NT2/D1 (cell line): ENCODE results near the gene GSTM1.

ENCODE experiments used
- DNase-seq: peaks from one replicate; pipeline ENCODE4 v3.0.0-alpha.2; 2011; ENCODE audit warnings: low read depth, low spot score
- H3K27me3 ChIP-seq: 2 replicates; pipeline ENCODE4 v1.6.0; 2011; ENCODE audit warnings: mild to moderate bottlenecking; ENCODE audit not compliant: insufficient read length, insufficient read depth
- H3K36me3 ChIP-seq: 2 replicates; pipeline ENCODE4 v1.6.1; 2011; ENCODE audit warnings: mild to moderate bottlenecking, low read length, mixed read lengths; ENCODE audit not compliant: insufficient read depth, insufficient read length
- H3K4me1 ChIP-seq: 2 replicates; pipeline ENCODE4 v1.5.1; 2011; ENCODE audit not compliant: insufficient read depth, insufficient read length
- H3K4me3 ChIP-seq: 2 replicates; pipeline ENCODE4 v1.5.1; 2011; ENCODE audit warnings: low read depth; ENCODE audit not compliant: insufficient read length
- H3K9ac ChIP-seq: 2 replicates; pipeline ENCODE4 v1.6.0; 2011; ENCODE audit warnings: low read depth; ENCODE audit not compliant: insufficient read length
- H3K9me3 ChIP-seq: 2 replicates; pipeline ENCODE4 v1.5.1; 2011; ENCODE audit warnings: mild to moderate bottlenecking, low read length; ENCODE audit not compliant: insufficient read depth
- SUZ12 ChIP-seq: IDR thresholded peaks from 2 replicates; pipeline ENCODE4 v1.6.1; 2011; ENCODE audit not compliant: insufficient read length, insufficient read depth; ENCODE audit errors: extremely low read depth
- YY1 ChIP-seq: IDR thresholded peaks from 2 replicates; pipeline ENCODE4 v1.6.1; 2011; ENCODE audit not compliant: insufficient read length, insufficient read depth
- ZNF274 ChIP-seq: IDR thresholded peaks from 2 replicates; pipeline ENCODE4 v1.6.1; 2011; ENCODE audit warnings: mild to moderate bottlenecking, low read depth, low read length

GSTM1 gene

DNA sequence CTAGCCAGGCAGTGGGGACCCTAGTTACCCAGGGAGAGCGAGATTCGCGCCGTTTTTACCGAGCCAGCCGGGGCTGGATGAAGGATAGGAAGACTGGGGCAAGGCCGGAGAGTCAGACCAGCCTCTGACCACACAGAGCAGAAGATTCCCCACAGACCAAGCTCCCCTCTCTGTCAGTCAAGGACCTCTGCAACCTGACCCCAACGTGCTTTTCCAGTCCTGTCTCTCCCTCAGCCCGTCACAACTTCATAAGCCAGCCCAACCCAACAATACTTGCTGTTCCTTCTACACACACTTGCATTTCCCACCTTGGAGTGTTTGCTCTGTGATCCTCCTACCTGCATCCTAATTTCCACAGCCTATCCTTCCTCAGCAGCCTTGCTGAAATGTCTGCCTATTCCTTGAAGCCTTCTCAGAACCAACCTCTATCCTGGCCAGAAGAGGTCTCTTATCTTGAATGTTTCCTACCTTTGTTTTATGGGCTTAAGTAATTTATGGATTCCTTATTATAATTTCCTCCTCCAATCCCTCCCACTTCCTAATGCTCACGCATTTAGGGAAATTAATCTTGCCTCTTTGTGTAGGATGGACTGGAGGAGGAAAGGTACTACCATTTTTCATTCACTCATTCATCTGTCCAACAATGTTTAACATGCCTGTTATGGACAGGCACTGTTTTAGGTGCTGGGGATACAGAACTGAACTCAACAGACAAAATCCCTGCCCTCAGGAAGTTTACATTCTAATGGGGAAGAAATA is 53.2 kb downstream of the GSTM1 start, which contains the start of gene GSTM3:
Gene GSTM3, minus strand, starts transcription at position 424 of the 759 bp plus-strand sequence. CDS start 751 bp downstream, outside the sequence.
- no peaks in the 10 kb centered on the region for H3K9me3 ChIP-seq
- H3K27me3 ChIP-seq = peaks cover 37% of the 10 kb centered on the region
- no peak for DNase-seq
- H3K36me3 ChIP-seq = peaks cover 22% of the 10 kb centered on the region
- H3K4me3 ChIP-seq = peak within 1 kb of the TSS; percentile 77
- TF ChIP-seq YY1 (no peak), SUZ12 (no peak), ZNF274 (no peak)
- peak within 1 kb of the TSS; percentile 78 for H3K9ac ChIP-seq
- no peaks in the 10 kb centered on the region for H3K4me1 ChIP-seq
